Suprapubic skin (tissue), 4 donors: ENCODE results near the gene DMXL2.

ENCODE experiments used
- CTCF ChIP-seq, 2 donors: fragments of 200-600 bp in 1 of 2; fragments of 450-650 bp in 1 of 2; sonication (generic) in 1 of 2; IDR thresholded peaks; one replicate each; pipeline ENCODE4 v1.5.1; 2016 to 2019; ENCODE audit warnings: antibody characterized with exemption in 2 of 2, mild to moderate bottlenecking in 1 of 2, moderate library complexity in 1 of 2
- POLR2A ChIP-seq, 2 donors: fragments of 450-650 bp; IDR thresholded peaks; one replicate each; pipeline ENCODE4 v1.6.1; 2017; ENCODE audit warnings: antibody characterized with exemption in 2 of 2, mild to moderate bottlenecking in 2 of 2, moderate library complexity in 2 of 2
- POLR2AphosphoS5 ChIP-seq, 3 donors: sonication (generic); formaldehyde crosslinking; IDR thresholded peaks; one replicate each; pipeline ENCODE4 v1.6.1; 2017; ENCODE audit warnings: antibody characterized with exemption in 3 of 3

DNA sequence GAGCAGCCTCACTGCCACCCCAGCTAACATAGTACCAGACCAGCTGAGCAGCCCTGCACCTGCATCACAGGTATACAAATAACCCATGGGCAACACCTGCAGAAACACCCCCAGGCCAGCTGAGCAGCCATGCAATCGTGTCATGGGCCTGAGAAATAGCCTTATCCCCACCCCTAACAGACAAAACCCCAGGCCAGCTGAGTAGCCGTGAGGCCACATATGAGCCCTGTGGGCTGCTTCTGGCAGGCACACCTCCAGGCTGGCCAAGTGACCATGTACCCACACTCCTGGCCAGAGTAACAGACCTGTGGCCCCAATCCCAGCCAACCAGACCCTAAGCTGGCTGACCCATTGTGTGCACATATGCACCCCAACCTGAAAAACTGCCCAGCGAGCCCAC lies 138.6 kb downstream of the DMXL2 start:
- no peak for TF ChIP-seq CTCF (IDR thresholded peaks at IDR 0.05)
- TF ChIP-seq POLR2A (IDR thresholded peaks at IDR 0.05): no peak
- TF ChIP-seq POLR2AphosphoS5 (IDR thresholded peaks at IDR 0.05): no peak
